Astrocyte of the cerebellum (primary cell): ENCODE measurements around the gene CBLN3.
"Not testable (repeated sequence)": the region's sequence is repeated elsewhere in the genome, so short reads cannot be mapped to it uniquely, and the experiment has no call there.

Experiments used
- DNase-seq: peaks from one replicate; pipeline ENCODE4 v3.0.0-alpha.2; 2011; ENCODE audit warnings: low read depth
- H3K4me3 ChIP-seq: 2 replicates; pipeline ENCODE4 v1.5.1; 2011; ENCODE audit warnings: mild to moderate bottlenecking, low read depth, low read length, moderate library complexity
- in situ Hi-C: cut with HindIII; loops from 2 replicates; pipeline ENCODE4 v1.10.0; 2017; ENCODE audit warnings: low sequenced_read_pairs
- TF ChIP-seq, protein P1 (sequence below): IDR thresholded peaks from 2 replicates; pipeline ENCODE4 v1.5.1; 2012; ENCODE audit warnings: low read length, low read depth, moderate library complexity, mild to moderate bottlenecking; ENCODE audit errors: missing control alignments

CBLN3 gene

DNA sequence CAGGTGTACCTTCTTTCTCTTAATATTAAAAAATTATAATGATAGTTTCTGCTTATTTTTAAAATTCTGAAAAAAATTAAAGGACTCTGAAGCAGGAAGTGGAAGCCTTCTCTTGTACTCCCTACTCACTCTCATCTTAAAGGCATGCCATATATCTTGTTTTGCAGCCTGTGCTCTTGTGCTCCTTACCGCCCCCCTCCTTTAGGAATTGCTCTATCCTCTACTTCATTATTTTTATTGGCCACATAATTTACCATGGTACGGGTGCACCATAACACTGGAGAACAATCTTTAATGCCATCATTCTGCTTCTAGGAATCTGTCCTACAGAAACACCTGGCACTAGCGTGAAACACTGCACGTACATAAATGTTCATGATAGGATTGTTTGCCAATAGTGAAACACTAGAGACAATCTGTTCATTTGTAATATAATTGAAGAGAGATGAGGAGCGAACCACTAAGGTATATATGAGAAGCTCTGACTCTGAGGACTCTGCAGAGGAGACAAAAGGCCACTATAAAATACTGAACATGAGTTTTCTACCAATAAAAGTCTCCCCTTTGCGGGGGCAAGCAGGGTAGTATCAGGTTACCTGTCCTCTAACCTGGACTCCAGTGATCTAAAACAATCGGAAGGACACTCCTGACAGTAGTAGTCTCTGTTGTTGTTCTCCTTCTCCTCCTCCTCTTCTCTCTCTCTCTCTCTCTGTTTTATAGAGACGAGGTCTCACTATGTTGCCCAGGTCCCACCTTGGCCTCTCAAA lies 37.0 kb downstream of the CBLN3 start:
- H3K4me3 ChIP-seq = no peak overlapping the region
- TF ChIP-seq, protein P1, sequence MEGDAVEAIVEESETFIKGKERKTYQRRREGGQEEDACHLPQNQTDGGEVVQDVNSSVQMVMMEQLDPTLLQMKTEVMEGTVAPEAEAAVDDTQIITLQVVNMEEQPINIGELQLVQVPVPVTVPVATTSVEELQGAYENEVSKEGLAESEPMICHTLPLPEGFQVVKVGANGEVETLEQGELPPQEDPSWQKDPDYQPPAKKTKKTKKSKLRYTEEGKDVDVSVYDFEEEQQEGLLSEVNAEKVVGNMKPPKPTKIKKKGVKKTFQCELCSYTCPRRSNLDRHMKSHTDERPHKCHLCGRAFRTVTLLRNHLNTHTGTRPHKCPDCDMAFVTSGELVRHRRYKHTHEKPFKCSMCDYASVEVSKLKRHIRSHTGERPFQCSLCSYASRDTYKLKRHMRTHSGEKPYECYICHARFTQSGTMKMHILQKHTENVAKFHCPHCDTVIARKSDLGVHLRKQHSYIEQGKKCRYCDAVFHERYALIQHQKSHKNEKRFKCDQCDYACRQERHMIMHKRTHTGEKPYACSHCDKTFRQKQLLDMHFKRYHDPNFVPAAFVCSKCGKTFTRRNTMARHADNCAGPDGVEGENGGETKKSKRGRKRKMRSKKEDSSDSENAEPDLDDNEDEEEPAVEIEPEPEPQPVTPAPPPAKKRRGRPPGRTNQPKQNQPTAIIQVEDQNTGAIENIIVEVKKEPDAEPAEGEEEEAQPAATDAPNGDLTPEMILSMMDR = no peak
- in situ Hi-C loops = no loop called here
- no peak for DNase-seq

GRCh38 chr14:24390701-24391468 lies 38.6 kb downstream of the CBLN3 start:
- H3K4me3 ChIP-seq = no peak overlapping the region
- in situ Hi-C loops = no loop called here
- no peak for DNase-seq
- TF ChIP-seq, protein P1 = no peak

DNA sequence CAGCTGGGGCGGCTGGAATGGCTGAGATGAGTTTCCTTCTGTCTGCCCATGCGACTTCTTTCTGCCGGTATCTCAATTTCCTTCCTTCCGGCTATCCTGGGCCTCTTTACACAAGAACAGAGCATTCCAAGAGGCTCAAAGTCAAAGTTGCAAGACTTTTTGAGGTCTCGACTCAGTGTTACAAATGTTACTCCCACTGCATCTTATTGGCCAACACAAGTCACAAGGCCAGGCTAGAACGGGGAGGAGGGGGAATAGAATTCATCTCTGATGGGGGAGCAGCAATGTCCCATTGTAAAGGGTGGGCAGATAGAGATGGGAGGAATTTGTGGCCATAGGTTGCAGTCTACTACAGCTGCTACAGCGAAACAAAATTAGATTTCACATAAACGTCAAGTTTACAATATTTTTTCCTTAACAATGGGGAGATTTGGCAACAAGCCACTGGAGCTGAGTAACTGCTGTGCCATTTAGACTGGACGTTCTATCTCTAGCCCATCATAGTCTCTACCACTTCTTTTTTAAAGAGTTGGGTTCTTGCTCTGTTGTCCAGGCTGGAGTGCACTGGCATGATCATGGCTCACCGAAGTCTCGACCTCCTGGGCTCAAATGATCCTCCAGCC lies 40.1 kb downstream of the CBLN3 start:
- in situ Hi-C loops = no loop called here

DNA sequence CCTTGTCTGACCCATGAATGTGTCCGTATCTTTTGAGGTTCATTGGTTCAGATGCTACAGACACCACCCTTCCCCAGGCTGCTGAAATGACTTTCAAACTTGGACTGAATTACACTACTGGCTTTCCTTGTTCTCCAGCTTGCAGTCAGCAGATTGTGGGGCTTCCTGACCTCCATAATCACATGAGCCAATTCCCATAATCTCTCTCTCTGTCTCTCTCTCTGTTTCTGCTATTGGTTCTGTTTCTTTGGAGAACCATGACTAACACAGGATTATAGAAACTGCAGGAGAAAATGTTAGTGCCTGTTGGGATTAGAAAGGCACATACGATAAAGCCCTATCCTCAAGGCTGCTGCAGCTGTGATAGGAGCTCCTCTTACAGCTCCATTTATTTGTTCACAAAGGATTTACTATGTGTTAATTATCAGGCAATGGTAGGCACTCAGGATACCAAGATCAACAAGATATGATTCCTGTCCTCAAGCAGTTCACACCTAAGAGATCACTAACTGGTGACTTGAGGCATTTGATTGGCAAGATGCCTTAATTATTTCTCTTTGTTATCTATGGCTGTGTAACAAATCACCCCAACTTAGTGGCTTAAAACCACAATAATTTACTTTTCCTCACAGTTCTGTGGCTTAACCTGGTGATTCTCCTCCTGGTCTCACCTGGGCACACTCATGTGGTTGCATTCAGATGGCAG lies 40.8 kb downstream of the CBLN3 start:
- no peak for DNase-seq
- TF ChIP-seq, protein P1 = no peak
- in situ Hi-C loops = no loop called here
- no peak overlapping the region for H3K4me3 ChIP-seq

More for the DNA sequence above, 40.1 kb downstream of the CBLN3 start:
- H3K4me3 ChIP-seq = no peak overlapping the region
- TF ChIP-seq, protein P1 = no peak
- no peak for DNase-seq

- H3K4me3 ChIP-seq, DNase-seq, in situ Hi-C loops: not testable (repeated sequence)
These were observed 41.9 kb downstream of the CBLN3 start for GRCh38 chr14:24387579-24387978.

GRCh38 chr14:24387009-24387345 lies 42.5 kb downstream of the CBLN3 start:
- no peak overlapping the region for H3K4me3 ChIP-seq
- TF ChIP-seq, protein P1 = no peak
- no peak for DNase-seq
- in situ Hi-C loops = no loop called here
